ENCODE results near the gene PDE9A.
"Not testable (repeated sequence)": the region's sequence is repeated elsewhere in the genome, so short reads cannot be mapped to it uniquely, and the experiment has no call there.

The PDE9A gene

DNA sequence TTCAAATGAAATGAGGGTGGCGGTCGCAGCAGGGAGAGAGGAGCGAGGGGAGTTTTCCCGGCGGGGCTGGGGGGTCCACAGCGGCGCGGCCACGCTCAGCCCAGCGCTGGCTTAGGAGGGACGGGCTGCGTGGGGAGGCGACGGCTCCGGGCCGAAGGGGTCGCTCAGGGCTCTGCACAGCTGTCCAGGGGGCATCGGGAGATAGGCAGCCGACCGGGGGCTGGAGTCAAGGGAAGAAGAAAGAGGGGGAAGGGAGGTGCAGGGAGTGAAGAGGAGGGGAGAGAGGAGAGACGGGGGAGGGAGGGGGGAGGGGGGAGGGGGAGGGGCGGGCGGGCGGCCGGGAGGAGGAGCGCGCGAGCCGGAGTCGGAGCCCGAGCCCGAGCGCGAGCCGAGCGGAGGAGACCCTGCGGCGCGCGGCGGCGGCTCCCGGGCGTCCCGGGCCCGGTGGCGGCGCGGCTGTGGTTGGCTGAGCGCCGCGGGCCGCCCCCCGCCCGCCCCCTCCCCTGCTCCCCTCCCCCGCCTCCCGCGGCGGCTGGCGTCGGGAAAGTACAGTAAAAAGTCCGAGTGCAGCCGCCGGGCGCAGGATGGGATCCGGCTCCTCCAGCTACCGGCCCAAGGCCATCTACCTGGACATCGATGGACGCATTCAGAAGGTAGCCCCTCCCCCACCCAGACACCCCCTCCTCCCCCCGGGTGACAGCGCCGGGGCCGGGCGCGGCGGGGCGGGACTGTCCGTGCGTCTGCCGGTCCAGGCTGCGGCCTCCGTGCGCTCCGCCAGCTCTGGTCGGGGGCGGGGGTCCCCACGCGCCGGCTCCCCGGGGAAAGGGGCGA, at the start of gene PDE9A:
Gene PDE9A, plus strand, starts transcription at position 391 of the 831 bp plus-strand sequence. Its CDS starts 194 bp downstream, at position 585.
- DNase-seq (ENCODE audit: low read depth in 3 of 3): no peak

DNA sequence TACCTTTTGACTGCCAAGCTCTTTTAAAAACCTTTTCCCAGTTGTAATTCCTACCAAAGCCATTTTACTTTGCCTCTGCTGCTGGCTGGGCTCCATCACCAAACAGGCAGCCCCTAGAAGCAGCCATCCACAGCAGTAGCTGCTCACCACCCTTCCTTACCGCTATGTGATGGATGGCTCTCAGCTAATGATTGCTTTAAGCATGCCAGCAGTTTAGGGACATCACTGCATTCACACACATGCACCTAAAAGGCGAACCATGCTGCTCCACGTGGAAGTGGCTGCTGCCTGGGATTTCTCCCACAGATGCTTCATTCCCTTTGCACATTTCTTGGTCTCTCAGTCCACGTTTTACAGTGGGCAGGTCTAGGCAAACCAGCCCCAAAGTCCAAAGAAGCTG, 46.3 kb upstream of the PDE9A start:
- no peak for DNase-seq (ENCODE audit: low read depth in 3 of 3)

DNA sequence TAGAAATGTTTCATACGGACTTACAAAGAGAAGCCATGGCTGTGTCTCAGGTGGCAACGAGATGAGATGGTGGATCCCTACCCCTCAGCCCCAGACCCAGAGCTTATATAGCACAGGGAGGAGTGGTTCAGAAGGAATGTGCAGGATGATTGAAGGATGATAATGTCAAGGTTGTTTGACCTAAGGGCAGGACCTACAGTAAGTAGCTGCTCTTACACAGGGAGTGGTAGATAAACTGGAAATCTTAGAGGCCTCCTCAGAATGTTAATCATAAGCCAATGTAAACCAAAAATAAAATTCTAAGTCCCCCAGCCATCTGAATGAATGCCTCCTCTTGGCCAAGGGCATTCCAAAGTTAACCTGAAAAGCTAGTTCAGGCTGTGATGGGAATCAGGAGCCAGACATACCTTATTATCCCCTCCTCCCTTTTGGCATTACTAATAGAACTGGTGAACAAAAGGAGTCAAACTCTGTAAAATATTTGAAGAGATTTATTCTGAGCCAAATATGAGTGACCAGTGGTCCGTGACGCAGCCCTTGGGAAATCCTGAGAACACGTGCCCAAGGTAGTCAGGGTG, 45.8 kb upstream of the PDE9A start:
- DNase-seq (ENCODE audit: low read depth in 3 of 3): no peak

DNA sequence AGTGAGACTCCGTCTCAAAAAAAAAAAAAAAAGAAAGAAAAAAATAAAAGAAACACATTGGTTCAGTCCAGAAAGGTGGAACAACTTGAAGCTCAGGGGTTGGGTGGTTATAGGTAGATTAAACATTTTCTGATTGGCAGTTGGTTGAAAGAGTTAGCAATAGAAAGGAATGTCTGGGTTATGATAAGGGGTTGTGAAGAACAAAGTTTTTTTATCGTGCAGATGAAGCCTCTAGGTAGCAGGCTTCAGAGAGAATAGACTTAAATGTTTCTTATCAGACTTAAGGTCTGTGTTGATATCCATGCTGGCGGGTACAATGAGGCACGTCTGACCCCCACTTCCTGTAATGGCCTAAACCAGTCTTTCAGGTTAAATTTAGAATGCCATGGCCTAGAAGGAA, 45.0 kb upstream of the PDE9A start:
- no peak for DNase-seq (ENCODE audit: low read depth in 3 of 3)

DNA sequence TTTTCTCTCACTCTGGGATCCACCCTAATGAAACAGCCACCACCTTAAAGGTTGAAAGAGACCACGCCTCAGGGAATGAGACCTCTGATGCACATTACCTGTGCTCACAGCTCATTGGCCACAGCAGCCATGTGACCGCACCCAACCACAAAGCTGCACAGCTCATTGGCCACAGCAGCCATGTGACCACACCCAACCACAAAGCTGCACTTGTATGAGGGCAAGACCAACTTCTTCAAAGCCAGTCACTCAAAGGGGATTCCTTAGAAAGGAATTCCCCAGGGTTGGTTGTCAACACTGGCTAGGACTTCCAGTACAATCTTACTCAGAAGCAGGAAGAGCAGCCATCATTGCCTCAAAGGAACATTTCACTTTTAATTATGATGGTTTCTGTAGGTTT, 43.6 kb upstream of the PDE9A start:
- DNase-seq (ENCODE audit: low read depth in 3 of 3): peak in 1 of 3 experiments; percentile 40

DNA sequence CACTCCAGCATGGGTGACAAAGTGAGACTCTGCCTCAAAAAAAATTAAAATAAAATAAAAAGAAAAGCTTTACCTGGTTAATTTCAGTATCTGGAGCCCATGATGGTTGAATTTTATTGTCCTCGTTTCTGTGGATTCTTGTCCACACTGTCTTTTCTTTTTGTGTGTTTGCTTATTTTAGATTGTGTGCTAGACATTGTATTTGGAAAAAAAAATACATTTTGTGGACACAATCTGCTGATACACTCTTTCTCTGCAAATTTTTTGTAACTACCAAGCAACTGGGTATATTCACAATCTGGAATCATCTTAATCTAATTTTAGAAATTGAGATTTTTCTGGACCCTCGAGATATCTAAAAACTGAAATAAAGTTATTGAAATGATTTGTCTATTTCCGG, 41.6 kb upstream of the PDE9A start:
- no peak for DNase-seq (ENCODE audit: low read depth in 3 of 3)

DNA sequence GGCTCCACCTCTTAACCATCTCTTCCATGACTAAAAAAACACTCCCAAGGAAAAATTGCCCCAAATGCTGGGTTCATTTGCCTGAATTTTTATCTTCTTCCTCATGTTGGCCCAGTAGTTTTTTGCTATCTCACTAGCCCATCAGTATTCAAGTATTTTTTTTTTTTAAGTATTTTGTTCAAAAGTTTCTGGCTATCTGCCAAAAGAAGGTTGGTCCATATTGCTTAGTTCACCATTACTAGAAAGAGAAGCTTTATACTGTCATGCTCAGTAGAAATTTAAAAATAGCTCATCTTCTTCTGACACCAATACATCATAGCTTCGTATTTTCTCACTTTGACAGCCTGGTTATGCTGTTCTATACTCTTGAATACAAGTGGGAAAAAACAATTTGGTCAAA, 41.0 kb upstream of the PDE9A start:
- DNase-seq (ENCODE audit: low read depth in 3 of 3): no peak

DNA sequence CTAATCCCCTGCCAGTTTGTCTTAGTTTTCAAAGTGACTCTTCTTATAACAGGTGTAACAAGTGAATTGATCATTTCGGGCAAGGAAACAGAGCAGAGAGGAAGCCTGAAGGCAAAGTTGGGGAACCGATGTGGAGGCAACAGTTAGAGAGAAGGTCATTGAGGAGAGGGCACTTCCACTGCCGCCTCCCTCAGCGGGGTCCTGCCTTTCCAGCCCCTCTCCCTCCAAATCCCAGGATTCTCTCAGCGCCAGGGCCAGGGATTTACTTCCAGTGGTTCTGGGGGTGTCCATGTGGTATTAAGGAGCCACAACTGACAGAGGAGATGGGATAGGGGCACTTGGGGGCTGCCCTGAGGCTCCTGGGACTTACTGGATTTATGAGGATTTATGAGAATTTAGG, 39.7 kb upstream of the PDE9A start:
- no peak for DNase-seq (ENCODE audit: low read depth in 3 of 3)

DNA sequence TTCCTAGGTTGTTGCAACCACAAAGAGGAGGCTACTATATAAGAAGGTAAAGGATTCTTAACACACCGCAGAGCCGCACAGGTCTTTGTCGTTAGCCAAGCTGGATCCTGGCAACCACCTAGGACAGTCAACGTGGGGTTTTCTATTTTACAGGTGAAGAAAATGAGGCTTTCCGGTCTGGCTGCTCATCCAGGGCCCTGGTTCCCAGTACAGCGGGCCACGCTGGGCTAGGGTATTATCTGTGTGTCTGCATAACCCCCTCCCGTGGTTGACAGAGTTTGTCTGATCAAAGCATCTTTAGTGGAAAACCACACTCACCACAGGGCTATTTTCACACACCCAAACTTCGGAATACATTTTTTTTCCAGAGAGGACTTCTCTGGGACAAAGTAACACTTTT, 39.0 kb upstream of the PDE9A start:
- peak in 1 of 3 experiments; percentile 43 for DNase-seq (ENCODE audit: low read depth in 3 of 3)

DNA sequence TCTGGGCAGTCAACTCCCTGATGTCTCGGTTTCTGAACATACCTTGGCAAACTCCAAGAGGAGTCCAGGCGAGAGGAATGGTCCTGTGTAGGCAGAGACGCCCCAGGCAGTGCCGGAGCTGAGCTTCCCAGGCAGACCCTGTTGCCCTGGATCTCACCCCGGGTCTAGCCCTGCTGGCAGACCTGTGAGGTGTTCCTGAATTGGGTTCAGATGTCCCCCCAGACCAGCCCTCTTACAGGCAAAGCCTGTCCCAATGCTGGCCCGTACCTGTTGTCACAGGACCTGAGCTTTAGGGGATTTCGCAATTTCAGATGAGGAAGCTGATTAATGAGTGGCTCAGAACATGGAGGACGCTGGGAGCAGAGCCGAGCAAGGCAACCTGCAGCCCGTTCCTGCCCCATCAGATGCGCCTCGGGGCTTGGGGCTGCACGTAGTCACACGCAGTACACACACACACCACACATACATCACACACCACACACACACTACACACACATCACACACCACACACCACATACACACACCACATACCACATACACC, 38.5 kb upstream of the PDE9A start:
- peak in 2 of 3 experiments; percentile 19 to 50 for DNase-seq (ENCODE audit: low read depth in 3 of 3)

DNA sequence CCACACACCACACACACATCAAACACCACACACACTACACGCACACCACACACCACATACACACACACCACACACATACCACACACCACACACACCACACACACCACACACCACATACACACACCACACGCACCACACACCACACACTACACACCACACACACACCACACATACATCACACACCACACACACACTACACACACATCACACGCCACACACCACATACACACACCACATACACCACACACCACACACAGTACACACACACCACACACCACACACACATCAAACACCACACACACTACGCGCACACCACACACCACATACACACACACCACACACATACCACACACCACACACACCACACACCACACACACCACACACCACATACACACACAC, 38.0 kb upstream of the PDE9A start:
- not testable (repeated sequence) for DNase-seq (ENCODE audit: low read depth in 3 of 3)

DNA sequence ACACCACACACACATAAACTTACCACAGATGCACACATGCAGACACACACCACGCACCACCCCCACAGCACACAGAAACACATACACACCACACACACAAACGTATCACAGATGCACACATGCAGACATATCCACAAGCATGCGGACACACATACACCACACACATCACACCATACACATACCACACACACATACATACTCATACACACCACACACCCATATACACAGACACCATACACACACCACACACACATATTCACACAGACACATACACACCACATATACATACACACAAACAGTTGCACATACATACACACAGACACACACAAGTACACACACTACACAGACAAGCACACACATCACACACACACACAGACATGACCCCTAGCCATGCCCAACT, 37.5 kb upstream of the PDE9A start:
- DNase-seq (ENCODE audit: low read depth in 3 of 3): no peak

DNA sequence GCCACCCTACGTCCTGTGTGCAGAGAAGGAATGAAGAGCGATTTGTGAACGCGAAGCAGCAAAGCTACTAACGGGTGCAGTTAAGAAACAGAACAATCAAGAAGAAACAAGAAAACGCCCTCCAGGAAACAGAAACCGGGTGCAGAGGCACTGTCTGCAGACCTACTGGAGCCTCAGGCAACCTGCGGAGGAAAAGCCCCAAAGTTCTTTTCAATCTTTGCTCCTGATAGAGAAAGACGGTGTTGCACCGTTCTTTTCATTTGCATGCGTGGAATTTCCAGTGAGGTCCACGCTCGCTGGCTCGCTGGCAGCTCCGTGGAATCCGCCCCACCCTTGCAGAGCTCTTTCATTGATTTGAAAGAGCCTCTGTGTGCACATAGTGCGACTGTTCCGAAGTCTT, 37.0 kb upstream of the PDE9A start:
- no peak for DNase-seq (ENCODE audit: low read depth in 3 of 3)

DNA sequence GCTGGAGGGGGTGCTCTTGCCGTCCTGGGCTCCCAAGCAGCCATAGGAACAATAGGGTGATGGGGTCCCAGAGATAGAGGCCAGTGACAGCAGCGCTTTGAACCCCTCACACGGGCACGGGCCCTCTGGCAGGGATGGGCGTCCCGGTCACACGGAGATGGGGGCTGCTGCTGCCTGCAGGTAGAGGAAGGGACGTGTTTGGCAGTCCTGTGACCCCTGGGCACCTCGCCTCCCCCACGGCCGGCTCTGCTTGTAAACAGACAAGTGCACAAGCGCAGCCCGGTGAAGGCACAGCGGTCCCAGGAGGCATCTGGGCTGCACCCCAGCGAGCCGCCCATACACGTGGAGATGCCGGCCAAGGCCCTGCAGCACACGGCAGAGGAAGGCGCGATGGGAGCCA, 36.5 kb upstream of the PDE9A start:
- DNase-seq (ENCODE audit: low read depth in 3 of 3): no peak

DNA sequence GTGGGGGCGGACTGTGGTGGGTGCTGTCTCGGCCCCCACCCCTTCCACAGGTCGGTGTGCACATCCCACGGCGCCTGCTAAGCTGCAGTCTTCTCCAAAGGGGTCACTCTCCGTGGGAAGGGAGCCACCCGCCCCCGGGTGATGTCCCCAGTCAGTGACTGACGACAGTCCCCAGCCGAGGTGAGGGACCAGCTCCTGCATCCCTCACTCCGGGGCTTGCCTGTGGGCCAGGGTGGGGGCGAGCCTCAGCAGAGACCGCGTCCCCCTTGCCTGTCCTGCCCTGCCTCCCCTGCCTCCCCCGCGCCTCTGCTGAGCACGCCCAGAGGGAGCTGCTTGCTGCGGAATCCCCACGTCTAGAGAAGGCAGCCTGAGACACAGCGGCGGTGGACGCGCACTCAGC, 35.9 kb upstream of the PDE9A start:
- DNase-seq (ENCODE audit: low read depth in 3 of 3): no peak

DNA sequence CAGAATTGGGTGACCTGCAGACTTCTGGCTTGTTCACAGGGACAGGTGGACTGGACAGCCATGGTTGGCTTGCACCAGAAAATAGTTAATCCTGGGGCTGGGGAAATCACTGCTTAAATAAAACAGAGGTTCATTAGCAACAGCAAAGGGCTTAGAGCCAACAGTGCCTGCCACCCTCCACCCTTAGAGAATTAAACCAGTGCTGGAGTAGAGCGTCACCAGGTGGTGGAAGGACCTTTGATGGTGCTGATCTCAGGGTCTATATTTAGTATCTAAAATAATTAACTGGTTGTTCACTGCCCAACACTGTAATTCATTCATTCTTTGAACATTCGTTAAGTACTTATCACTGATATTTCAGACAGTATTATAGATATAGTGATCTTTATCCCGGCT, 34.7 kb upstream of the PDE9A start:
- DNase-seq (ENCODE audit: low read depth in 3 of 3): no peak

DNA sequence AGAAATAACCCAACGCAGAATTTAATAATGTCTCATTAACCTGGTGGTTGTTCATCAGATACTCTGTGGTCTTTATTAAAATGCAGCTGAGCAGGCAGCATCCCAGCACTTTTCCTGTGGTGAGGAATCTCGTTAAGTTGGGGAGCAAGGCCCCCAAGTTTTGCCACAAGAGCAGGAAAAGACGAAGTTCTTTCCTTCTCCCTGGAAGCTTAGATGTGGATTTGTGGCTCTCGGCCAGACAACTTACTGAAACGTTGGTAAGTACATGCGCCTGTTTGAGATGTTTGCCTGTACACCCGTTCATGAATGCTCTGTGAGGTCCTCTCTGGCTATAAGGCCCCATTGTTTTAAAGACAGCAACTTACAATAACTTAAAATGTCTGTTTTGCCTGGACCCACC, 34.3 kb upstream of the PDE9A start:
- DNase-seq (ENCODE audit: low read depth in 3 of 3): no peak

DNA sequence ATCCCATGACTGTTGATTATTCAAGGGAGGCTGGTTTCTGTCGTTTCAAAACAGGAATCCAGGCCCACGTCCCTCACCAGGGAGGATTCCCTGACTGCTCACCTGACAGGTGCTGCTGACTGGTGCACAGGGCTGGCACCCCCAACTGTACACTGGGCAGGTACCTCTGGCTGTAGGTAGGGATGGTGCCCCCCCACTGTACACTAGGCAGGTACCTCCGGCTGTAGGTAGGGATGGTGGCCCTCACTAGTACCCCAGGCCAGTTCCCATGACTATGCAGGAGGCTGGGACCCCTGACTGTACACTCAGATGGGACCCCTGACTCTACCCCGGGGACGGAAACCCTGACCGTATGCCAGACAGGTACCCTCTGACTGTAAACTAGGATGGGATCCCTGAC, 33.6 kb upstream of the PDE9A start:
- no peak for DNase-seq (ENCODE audit: low read depth in 3 of 3)

DNA sequence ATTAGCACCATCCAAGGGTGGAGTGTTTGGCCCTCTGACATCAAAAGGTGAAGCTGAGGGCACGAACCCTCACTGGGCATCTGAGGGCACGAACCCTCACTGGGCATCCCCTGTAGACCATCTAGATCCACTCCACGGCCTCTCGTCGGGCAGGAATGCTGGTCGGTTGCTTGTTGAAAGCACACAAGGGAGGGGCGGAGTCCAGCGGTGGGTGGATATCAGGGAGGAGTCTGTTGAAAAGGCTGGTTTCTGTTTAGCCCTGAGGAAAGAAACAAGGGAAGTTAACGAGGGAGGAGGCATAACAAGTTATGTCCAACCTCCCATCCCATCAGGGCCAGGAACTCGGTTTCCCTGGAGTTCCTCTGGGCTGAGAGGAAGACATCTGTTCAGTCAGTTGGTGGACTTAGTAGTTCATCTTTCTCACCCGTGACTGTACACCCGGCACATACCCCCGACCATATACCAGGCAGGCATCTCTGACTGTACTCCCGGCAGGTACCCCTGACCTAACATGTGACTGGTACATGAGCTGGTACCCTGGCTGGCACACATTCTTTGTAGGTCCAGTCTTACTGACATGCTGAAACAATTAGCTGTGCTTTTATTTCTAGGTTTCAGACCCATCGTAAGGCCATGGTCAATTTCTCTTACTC, 32.1 kb upstream of the PDE9A start:
- no peak for DNase-seq (ENCODE audit: low read depth in 3 of 3)

DNA sequence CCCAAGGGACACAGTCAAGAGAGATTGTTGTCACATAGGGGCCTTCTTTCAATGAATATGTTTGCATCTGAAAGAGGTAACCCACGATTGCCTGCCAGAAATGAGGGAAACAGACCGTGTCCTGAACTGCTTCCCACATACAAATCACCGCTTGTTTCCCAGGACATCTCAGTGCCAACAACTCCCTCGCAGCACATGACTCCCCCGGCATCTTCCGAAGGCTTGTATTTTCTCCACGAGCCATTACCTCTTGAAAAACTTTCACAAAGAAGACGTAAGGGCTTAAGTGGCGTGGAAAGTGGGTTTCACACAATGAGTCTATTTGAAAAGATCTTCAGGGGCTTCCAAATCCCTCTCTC, 31.6 kb upstream of the PDE9A start:
- DNase-seq (ENCODE audit: low read depth in 3 of 3): no peak

DNA sequence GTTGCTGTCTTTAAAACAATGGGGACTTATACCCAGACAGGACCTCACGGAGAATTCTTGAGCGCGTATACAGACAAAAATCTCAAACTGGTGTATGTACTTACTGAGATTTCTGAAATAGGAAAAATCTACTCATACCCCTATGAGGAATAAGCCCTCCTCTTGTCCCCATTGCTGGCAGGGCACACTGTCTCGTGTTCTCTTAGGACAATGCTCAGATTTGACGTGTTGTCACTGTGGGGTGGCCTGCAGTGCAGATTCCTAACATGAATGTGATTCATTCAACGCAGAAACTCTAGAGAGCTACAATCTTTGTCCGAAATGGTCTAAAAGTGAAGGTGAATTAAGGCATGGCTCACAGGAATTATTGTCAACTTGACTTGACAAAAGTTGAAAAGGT, 31.1 kb upstream of the PDE9A start:
- no peak for DNase-seq (ENCODE audit: low read depth in 3 of 3)

DNA sequence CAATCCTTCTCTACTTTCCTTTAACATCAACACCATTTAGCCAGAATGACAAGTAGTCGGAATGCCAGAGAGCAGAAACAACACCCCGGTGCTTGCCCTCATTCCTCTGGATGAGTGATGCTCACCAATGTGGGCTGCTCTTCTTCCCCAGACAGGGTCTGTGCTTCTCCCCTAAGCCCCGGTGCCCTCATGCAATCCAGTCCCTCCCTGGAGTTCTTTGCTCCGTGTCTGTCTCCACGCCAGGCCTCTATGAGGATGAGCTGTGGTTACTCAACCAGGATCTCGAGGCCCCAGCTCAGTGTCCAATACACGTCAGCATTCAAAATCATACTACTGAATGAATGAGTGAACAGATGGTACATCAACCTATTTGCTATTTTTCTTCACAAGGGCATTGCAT, 29.7 kb upstream of the PDE9A start:
- no peak for DNase-seq (ENCODE audit: low read depth in 3 of 3)
